HEK293 (cell line): ENCODE results near the gene NUB1.

Source experiments
- CTCF ChIP-seq: fragments of 450-650 bp; formaldehyde crosslinking; IDR thresholded peaks from 2 replicates; pipeline ENCODE4 v1.5.1; 2016; ENCODE audit warnings: missing biosample characterization, missing genetic modification characterization
- ELK4 ChIP-seq: IDR thresholded peaks from 2 replicates; pipeline ENCODE4 v1.6.1; 2011; ENCODE audit warnings: mild to moderate bottlenecking, low read depth, low read length, borderline replicate concordance
- SALL2 ChIP-seq: fragments of 450-650 bp; formaldehyde crosslinking; IDR thresholded peaks from 2 replicates; pipeline ENCODE4 v1.5.0; 2017; ENCODE audit warnings: missing biosample characterization, mild to moderate bottlenecking, missing genetic modification characterization, borderline replicate concordance
- YY1 ChIP-seq: fragments of 450-650 bp; formaldehyde crosslinking; IDR thresholded peaks from 2 replicates; pipeline ENCODE4 v1.5.1; 2018; ENCODE audit warnings: missing biosample characterization, missing genetic modification characterization
- ZBTB49 ChIP-seq: fragments of 450-650 bp; formaldehyde crosslinking; IDR thresholded peaks from 2 replicates; pipeline ENCODE4 v1.5.1; 2016; ENCODE audit warnings: missing biosample characterization, missing genetic modification characterization, low read depth
- ZNF112 ChIP-seq: fragments of 450-650 bp; formaldehyde crosslinking; IDR thresholded peaks from 2 replicates; pipeline ENCODE4 v1.5.0; 2017; ENCODE audit warnings: missing biosample characterization, missing genetic modification characterization
- ZNF121 ChIP-seq: fragments of 450-650 bp; formaldehyde crosslinking; IDR thresholded peaks from 2 replicates; pipeline ENCODE4 v1.5.1; 2016; ENCODE audit warnings: missing biosample characterization, missing genetic modification characterization
- ZNF248 ChIP-seq: fragments of 450-650 bp; formaldehyde crosslinking; IDR thresholded peaks from 2 replicates; pipeline ENCODE4 v1.5.1; 2017; ENCODE audit warnings: missing biosample characterization, missing genetic modification characterization
- ZNF362 ChIP-seq: fragments of 450-650 bp; formaldehyde crosslinking; IDR thresholded peaks from 2 replicates; pipeline ENCODE4 v1.5.1; 2016; ENCODE audit warnings: missing biosample characterization, missing genetic modification characterization
- ZNF677 ChIP-seq: fragments of 450-650 bp; IDR thresholded peaks from 2 replicates; pipeline ENCODE4 v1.5.0; 2018; ENCODE audit warnings: missing biosample characterization, mild to moderate bottlenecking, missing genetic modification characterization, moderate library complexity

DNA sequence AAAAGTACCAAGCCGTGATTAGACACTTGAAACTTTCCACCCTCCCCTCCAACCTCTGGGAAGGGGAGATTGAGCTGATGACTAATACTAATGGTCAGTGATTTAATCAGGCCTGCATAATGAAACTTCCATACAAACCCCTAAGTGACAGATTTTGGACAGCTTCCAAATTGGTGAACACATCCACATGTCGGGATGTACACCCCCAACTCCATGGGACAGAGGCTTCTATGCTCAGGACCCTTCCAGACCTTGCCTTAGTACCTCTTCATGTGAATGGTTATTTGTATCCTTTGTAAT lies 4.8 kb downstream of the NUB1 start:
- TF ChIP-seq ZNF677 (tag by site-specific recombination) (no peak), YY1 (tag by site-specific recombination) (no peak), ZNF248 (no peak), SALL2 (tag by site-specific recombination) (no peak), ZNF121 (tag by site-specific recombination) (no peak), CTCF (no peak), ZNF112 (tag by site-specific recombination) (no peak), ZNF362 (tag by site-specific recombination) (no peak), ELK4 (no peak), ZBTB49 (tag by site-specific recombination) (no peak)
